BE2C (cell line): ENCODE results near the gene CTDSP2.

Source experiments
- DNase-seq: peaks from one replicate; pipeline ENCODE4 v3.0.0-alpha.2; 2020
- H3K27me3 ChIP-seq: fragments of 250-450 bp; sonication (Bioruptor Pico); 2 replicates; pipeline ENCODE4 v1.5.1; 2020; ENCODE audit warnings: mild to moderate bottlenecking
- H3K36me3 ChIP-seq: fragments of 250-450 bp; sonication (Bioruptor Pico); 2 replicates; pipeline ENCODE4 v1.5.1; 2020; ENCODE audit warnings: mild to moderate bottlenecking
- H3K4me1 ChIP-seq: fragments of 250-450 bp; sonication (Bioruptor Pico); 2 replicates; pipeline ENCODE4 v1.5.1; 2020
- H3K4me3 ChIP-seq: 2 replicates; pipeline ENCODE4 v1.5.1; 2011; ENCODE audit warnings: low read depth, low read length
- H3K9me3 ChIP-seq: fragments of 250-450 bp; sonication (Bioruptor Pico); 2 replicates; pipeline ENCODE4 v1.5.1; 2020
- TF ChIP-seq, protein P1 (sequence below): IDR thresholded peaks from 2 replicates; pipeline ENCODE4 v1.5.1; 2012; ENCODE audit warnings: mild to moderate bottlenecking, low read depth, low read length

The CTDSP2 gene

DNA sequence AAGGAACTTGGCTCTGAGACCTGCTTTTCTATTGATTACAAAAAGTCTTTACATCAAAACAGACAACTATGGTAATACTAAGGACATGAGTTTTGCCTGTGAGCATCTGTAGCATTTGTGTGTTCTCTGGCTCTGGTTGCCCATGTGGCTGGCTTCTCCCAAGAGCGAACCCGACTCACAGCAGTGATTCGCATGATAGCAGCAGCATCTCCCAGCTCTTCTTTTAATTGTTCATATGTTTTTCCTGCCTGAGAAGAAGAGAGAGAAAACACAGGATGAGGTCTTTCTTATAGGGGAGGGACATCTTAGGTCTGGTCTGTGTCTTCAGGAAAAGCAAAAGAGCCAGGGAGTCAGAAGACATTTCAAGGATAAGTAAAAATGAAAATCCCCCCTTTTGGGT lies 45.6 kb downstream of the CTDSP2 start:
- H3K36me3 ChIP-seq, result peaks cover 10% of the 10 kb centered on the region
- no peak for DNase-seq
- TF ChIP-seq, protein P1, sequence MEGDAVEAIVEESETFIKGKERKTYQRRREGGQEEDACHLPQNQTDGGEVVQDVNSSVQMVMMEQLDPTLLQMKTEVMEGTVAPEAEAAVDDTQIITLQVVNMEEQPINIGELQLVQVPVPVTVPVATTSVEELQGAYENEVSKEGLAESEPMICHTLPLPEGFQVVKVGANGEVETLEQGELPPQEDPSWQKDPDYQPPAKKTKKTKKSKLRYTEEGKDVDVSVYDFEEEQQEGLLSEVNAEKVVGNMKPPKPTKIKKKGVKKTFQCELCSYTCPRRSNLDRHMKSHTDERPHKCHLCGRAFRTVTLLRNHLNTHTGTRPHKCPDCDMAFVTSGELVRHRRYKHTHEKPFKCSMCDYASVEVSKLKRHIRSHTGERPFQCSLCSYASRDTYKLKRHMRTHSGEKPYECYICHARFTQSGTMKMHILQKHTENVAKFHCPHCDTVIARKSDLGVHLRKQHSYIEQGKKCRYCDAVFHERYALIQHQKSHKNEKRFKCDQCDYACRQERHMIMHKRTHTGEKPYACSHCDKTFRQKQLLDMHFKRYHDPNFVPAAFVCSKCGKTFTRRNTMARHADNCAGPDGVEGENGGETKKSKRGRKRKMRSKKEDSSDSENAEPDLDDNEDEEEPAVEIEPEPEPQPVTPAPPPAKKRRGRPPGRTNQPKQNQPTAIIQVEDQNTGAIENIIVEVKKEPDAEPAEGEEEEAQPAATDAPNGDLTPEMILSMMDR, result no peak
- H3K27me3 ChIP-seq, result no peaks in the 10 kb centered on the region
- no peaks in the 10 kb centered on the region for H3K4me1 ChIP-seq
- no peak overlapping the region for H3K4me3 ChIP-seq
- no peaks in the 10 kb centered on the region for H3K9me3 ChIP-seq

DNA sequence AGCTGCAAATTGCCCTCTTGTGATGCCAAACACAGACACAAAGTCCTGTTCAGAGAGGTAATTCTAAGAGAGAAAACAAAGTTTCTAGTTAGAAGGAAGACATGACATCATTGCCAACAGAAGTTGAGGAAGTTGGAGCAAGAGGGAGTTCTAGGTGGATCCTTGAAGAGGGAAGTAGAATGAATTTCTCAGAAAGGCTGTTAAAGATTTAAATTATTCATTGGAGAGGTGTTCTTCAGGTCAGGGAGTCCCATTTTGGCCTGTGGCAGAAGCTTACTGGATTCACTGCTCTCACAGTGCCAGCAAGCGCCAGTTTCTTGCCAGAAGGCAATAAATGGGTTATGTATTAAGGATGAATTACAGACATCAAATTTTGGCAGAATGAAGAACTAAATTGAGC lies 48.6 kb downstream of the CTDSP2 start:
- Histone ChIP-seq H3K9me3 (no peaks in the 10 kb centered on the region), H3K27me3 (no peaks in the 10 kb centered on the region), H3K4me3 (no peak overlapping the region), H3K36me3 (peaks cover 28% of the 10 kb centered on the region), H3K4me1 (peaks cover 2% of the 10 kb centered on the region; the same call in 1 of the 2 replicates)
- TF ChIP-seq, protein P1, result no peak
- DNase-seq, result no peak

DNA sequence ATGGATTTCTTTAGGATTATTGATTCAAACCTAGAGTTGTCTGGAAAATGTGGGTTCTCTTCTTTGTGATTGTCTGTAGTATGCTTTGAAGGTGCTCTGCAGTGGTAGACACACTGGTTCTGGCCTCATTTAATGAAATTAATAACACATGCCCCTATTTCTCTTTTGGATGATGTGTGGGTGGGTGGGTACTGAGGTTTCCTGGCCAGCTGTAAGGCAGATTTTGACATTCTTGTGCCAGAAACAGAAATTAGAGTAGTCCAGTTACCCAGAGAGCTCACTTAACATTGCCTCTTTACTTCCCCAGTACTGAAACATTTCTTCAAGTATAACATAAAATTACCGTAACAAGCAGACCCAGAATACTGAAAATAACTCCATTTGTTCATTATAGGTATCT lies 49.5 kb downstream of the CTDSP2 start:
- H3K4me1 ChIP-seq, result peaks cover 2% of the 10 kb centered on the region; the same call in 1 of the 2 replicates
- no peak overlapping the region for H3K4me3 ChIP-seq
- TF ChIP-seq, protein P1, result no peak
- H3K36me3 ChIP-seq, result peaks cover 38% of the 10 kb centered on the region
- H3K27me3 ChIP-seq, result no peaks in the 10 kb centered on the region
- H3K9me3 ChIP-seq, result no peaks in the 10 kb centered on the region
- no peak for DNase-seq

DNA sequence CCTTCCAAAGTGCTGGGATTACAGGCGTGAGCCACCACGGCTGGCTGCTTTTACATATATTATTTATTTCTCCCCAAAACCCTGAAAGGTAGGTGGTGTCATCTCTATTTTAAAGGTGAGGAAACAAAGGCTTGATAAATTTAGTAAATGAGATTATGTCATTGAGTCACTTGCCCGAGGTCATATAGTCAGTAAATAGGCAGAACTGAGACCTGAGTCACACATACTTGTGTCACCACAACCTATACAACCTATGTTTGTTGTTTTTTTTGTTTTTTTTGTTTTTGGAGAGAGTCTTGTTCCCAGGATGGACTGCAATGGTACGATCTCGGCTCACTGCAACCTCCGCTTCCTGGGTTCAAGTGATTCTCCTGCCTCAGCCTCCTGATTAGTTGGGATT lies 51.2 kb downstream of the CTDSP2 start:
- Histone ChIP-seq H3K4me1 (peaks cover 2% of the 10 kb centered on the region; the same call in 1 of the 2 replicates), H3K27me3 (no peaks in the 10 kb centered on the region), H3K36me3 (peaks cover 47% of the 10 kb centered on the region), H3K9me3 (no peaks in the 10 kb centered on the region), H3K4me3 (no peak overlapping the region)
- DNase-seq, result no peak
- TF ChIP-seq, protein P1, result no peak

DNA sequence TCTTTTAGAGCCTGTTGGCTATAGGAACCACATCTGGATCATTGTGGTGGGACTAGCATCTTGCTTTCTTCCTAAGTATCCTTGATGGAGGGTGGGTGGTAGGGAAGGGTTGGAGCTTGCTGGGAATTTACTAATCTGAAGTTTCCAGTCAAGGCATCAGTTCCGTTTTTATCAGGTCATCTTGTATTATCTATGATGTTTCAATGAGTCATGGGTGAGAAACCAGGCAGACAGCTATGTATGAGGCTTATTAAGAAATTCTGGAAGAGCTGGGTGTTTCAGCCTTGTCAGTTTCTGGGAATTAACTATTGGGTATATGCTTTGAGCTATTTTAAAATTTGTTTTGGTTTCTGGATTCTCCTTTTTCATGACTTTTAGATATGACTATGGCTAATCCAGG lies 52.6 kb downstream of the CTDSP2 start:
- DNase-seq, result no peak
- peaks cover 58% of the 10 kb centered on the region for H3K36me3 ChIP-seq
- H3K4me3 ChIP-seq, result no peak overlapping the region
- no peaks in the 10 kb centered on the region for H3K9me3 ChIP-seq
- TF ChIP-seq, protein P1, result no peak
- H3K27me3 ChIP-seq, result no peaks in the 10 kb centered on the region
- H3K4me1 ChIP-seq, result peaks cover 2% of the 10 kb centered on the region; the same call in 1 of the 2 replicates

DNA sequence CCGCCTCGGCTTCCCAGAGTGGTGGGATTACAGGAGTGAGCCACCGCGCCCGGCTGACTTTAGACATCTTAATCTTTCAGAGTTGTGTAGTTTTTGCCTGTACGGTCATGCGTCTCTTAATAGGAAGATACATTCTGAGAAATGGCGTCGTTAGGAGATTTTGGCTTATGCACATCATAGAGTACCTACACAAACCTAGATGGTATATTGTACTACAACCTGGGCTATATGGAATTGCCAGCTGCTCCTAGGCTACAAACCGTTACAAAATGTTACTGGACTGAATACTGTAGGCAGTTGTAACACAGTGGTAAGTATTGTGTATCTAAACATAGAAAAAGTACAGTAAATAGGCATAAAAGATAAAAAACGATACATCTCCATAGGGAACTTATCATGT lies 62.7 kb downstream of the CTDSP2 start:
- TF ChIP-seq, protein P1, result no peak
- Histone ChIP-seq H3K36me3 (peaks cover 35% of the 10 kb centered on the region), H3K9me3 (no peaks in the 10 kb centered on the region; the same call in 1 of the 2 replicates), H3K27me3 (no peaks in the 10 kb centered on the region), H3K4me3 (no peak overlapping the region), H3K4me1 (no peaks in the 10 kb centered on the region)
- DNase-seq, result no peak
